Measurements from ENCODE around the gene GNA12. TPM values are rescaled to one million over a fixed set of nuclear protein-coding genes. Genes with fewer than 3 reads are reported as not detected.
A peak's percentile ranks its signal among the peaks of the same experiment; 100 is the strongest.

The GNA12 gene
- total RNA-seq, 1 donor from 2014 or later, result 29.5 TPM

- H3K27ac ChIP-seq, result no peak overlapping the region
- no peaks in the 10 kb centered on the region for H3K9me3 ChIP-seq
- TF ChIP-seq, protein P1, sequence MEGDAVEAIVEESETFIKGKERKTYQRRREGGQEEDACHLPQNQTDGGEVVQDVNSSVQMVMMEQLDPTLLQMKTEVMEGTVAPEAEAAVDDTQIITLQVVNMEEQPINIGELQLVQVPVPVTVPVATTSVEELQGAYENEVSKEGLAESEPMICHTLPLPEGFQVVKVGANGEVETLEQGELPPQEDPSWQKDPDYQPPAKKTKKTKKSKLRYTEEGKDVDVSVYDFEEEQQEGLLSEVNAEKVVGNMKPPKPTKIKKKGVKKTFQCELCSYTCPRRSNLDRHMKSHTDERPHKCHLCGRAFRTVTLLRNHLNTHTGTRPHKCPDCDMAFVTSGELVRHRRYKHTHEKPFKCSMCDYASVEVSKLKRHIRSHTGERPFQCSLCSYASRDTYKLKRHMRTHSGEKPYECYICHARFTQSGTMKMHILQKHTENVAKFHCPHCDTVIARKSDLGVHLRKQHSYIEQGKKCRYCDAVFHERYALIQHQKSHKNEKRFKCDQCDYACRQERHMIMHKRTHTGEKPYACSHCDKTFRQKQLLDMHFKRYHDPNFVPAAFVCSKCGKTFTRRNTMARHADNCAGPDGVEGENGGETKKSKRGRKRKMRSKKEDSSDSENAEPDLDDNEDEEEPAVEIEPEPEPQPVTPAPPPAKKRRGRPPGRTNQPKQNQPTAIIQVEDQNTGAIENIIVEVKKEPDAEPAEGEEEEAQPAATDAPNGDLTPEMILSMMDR (IDR thresholded peaks at IDR 0.05), result no peak
- TF ChIP-seq POLR2A (IDR thresholded peaks at IDR 0.05), result no peak
- H3K27me3 ChIP-seq, result no peaks in the 10 kb centered on the region
- peaks cover 35% of the 10 kb centered on the region for H3K4me1 ChIP-seq
- H3K36me3 ChIP-seq, result no peaks in the 10 kb centered on the region
- no peak overlapping the region for H3K4me3 ChIP-seq
- intact Hi-C loops (cut with DNase I), result no loop called here
- DNase-seq (ENCODE audit: extremely low spot score in 2 of 2), result no peak
Measured at GRCh38 chr7:2866601-2867000, 22.5 kb upstream of the GNA12 start.

DNA sequence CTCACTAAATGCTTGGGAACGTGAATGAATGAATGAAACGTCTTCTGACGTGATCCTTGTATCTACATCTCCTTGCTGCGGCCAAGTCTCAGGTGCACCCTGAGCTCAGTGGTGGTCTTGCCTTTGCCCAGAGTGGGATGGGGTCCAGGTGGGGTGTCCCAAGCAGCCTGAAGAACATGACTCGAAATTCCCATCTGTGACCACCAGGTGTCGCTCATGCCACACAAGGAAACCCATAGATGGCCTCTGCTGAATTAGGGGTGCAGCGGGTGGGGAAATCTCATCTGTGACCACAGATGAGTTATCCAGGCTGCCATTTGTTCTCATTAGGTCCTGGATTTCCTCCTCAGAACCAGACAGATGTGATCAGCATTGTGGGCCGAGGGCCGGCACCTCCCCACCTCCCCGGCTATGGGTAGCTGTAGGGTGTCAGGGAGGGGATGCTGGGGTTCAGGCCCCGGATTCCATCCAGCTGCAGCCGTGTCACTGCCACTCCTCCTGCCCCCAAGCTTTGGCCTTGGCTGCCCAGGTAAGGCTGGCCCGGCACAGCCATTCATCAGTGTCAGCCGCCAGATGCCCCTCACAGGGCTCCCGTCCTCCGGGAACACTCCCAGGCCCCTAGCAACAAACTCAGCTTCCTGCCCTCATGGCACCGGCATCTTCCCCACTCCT, 21.0 kb upstream of the GNA12 start:
- no peaks in the 10 kb centered on the region for H3K27me3 ChIP-seq
- TF ChIP-seq, protein P1 (IDR thresholded peaks at IDR 0.05), result peak; percentile 88 to 92 (median 91)
- TF ChIP-seq POLR2A (IDR thresholded peaks at IDR 0.05), result no peak
- DNase-seq (ENCODE audit: extremely low spot score in 2 of 2), result no peak
- intact Hi-C loops (cut with DNase I), result no loop called here
- peak overlapping the region; percentile 29 for H3K27ac ChIP-seq
- H3K9me3 ChIP-seq, result no peaks in the 10 kb centered on the region
- no peak overlapping the region for H3K4me3 ChIP-seq
- peaks cover 27% of the 10 kb centered on the region for H3K4me1 ChIP-seq
- no peaks in the 10 kb centered on the region for H3K36me3 ChIP-seq

GRCh38 chr7:2864204-2864985, 20.3 kb upstream of the GNA12 start:
- Histone ChIP-seq H3K4me3 (peak overlapping the region in 1 of 2 donors; percentile 24), H3K27ac (peak overlapping the region; percentile 90), H3K9me3 (no peaks in the 10 kb centered on the region), H3K27me3 (no peaks in the 10 kb centered on the region), H3K4me1 (peaks cover 24% of the 10 kb centered on the region), H3K36me3 (no peaks in the 10 kb centered on the region)
- intact Hi-C loops (cut with DNase I), result no loop called here
- no peak for DNase-seq (ENCODE audit: extremely low spot score in 2 of 2)
- no peak for TF ChIP-seq POLR2AphosphoS5 (IDR thresholded peaks at IDR 0.05; ENCODE audit: insufficient read depth in 1 of 2, low read depth in 1 of 2)
- TF ChIP-seq, protein P1 (IDR thresholded peaks at IDR 0.05), result no peak
- TF ChIP-seq POLR2A (IDR thresholded peaks at IDR 0.05), result no peak

GRCh38 chr7:2863461-2864066, 19.5 kb upstream of the GNA12 start:
- intact Hi-C loops (cut with DNase I), result no loop called here

More at GRCh38 chr7:2863461-2864066, 19.5 kb upstream of the GNA12 start:
- Histone ChIP-seq H3K4me3 (peak overlapping the region; percentile 5 to 24), H3K27me3 (no peaks in the 10 kb centered on the region), H3K36me3 (no peaks in the 10 kb centered on the region), H3K27ac (peak overlapping the region; percentile 90), H3K9me3 (no peaks in the 10 kb centered on the region), H3K4me1 (peaks cover 24% of the 10 kb centered on the region)
- peak in 1 of 2 donors; percentile 97 for DNase-seq (ENCODE audit: extremely low spot score in 2 of 2)
- TF ChIP-seq POLR2A (IDR thresholded peaks at IDR 0.05) (peak in 1 of 2 donors; percentile 17), POLR2AphosphoS5 (IDR thresholded peaks at IDR 0.05; ENCODE audit: insufficient read depth in 1 of 2, low read depth in 1 of 2) (peak; percentile 22 to 90)
- TF ChIP-seq, protein P1 (IDR thresholded peaks at IDR 0.05), result no peak

Measured in vagina (tissue), 2 donors.